Spleen (tissue), 11 donors: ENCODE measurements around the gene PROSER3. TPM values are rescaled to one million over a fixed set of nuclear protein-coding genes. Genes with fewer than 3 reads are reported as not detected.

Experiments
- DNase-seq: peaks from one replicate; pipeline ENCODE4 v3.0.0-alpha.2; 2020
- H3K27ac ChIP-seq, 8 donors: fragments of 200-600 bp; sonication (generic) in 7 of 8; 1 replicate in 4 of 8; 2 replicates in 4 of 8; pipeline versions ENCODE4 v1.5.0 to v1.8.0; 2016 to 2021; ENCODE audit warnings: inconsistent platforms in 4 of 8, mild to moderate bottlenecking in 4 of 8, moderate library complexity in 1 of 8
- H3K27me3 ChIP-seq, 7 donors: fragments of 200-600 bp; sonication (generic) in 6 of 7; replicated peaks in 1 of 7; 1 replicate in 4 of 7; 2 replicates in 3 of 7; pipeline versions ENCODE4 v1.5.0 to v1.8.0; 2016 to 2021; ENCODE audit warnings: inconsistent platforms in 3 of 7, mild to moderate bottlenecking in 1 of 7
- H3K36me3 ChIP-seq, 6 donors: fragments of 200-600 bp; sonication (generic) in 5 of 6; 1 replicate in 4 of 6; 2 replicates in 2 of 6; pipeline versions ENCODE4 v1.5.0 to v1.8.0; 2016 to 2021; ENCODE audit warnings: inconsistent platforms in 2 of 6
- H3K4me1 ChIP-seq, 6 donors: fragments of 200-600 bp; sonication (generic) in 5 of 6; 1 replicate in 3 of 6; 2 replicates in 3 of 6; pipeline versions ENCODE4 v1.5.0 to v1.8.0; 2016 to 2021; ENCODE audit warnings: inconsistent platforms in 3 of 6
- H3K4me3 ChIP-seq, 8 donors: fragments of 200-600 bp; sonication (generic) in 7 of 8; 1 replicate in 4 of 8; 2 replicates in 4 of 8; pipeline versions ENCODE4 v1.5.0 to v1.8.0; 2016 to 2021; ENCODE audit warnings: inconsistent platforms in 4 of 8, mild to moderate bottlenecking in 4 of 8, moderate library complexity in 2 of 8
- H3K9me3 ChIP-seq, 8 donors: fragments of 200-600 bp; sonication (generic) in 7 of 8; 1 replicate in 4 of 8; 2 replicates in 4 of 8; pipeline versions ENCODE4 v1.5.0 to v1.8.0; 2016 to 2021; ENCODE audit warnings: inconsistent platforms in 4 of 8
- CTCF ChIP-seq, 11 experiments: fragments of 200-600 bp in 7 of 11; fragments of 450-650 bp in 4 of 11; sonication (generic) in 4 of 11; IDR thresholded peaks in 8 of 11; conservative IDR thresholded peaks in 3 of 11; 1 replicate in 7 of 11; 2 replicates in 4 of 11; pipeline versions ENCODE4 v1.4.0 to v1.8.0; 2016 to 2021; ENCODE audit warnings: antibody characterized with exemption in 11 of 11, inconsistent platforms in 4 of 11, mild to moderate bottlenecking in 1 of 11
- POLR2A ChIP-seq, 3 donors: fragments of 450-650 bp; IDR thresholded peaks; one replicate each; pipeline ENCODE4 v1.5.1; 2017; ENCODE audit warnings: antibody characterized with exemption in 3 of 3, mild to moderate bottlenecking in 1 of 3
- POLR2AphosphoS5 ChIP-seq, 3 donors: sonication (generic); formaldehyde crosslinking; IDR thresholded peaks; one replicate each; pipeline ENCODE4 v1.5.1; 2017; ENCODE audit warnings: antibody characterized with exemption in 3 of 3
- WGBS, 5 donors: extraction: QIAGEN DNeasy Blood & Tissue Kit in 3 of 5; methylation state at CpG; one replicate each; pipeline versions ENCODE4 v1.1.5 to v1.1.7; 2013 to 2018; 5-methylcytosine and 5-hydroxymethylcytosine counted together
- intact Hi-C: fragments of 100-400 bp; cut with DNase I; formaldehyde crosslinking; loops from one replicate; pipeline ENCODE4 v1.15.0; 2023; ENCODE audit warnings: low total_unique reads
- polyA plus RNA-seq, 3 donors: library from polyadenylated mRNA; stranded (reverse); fragments of 200-250 nt; gene quantifications; one replicate each; pipeline ENCODE4 v1.2.1, GENCODE V29; 2013
- total RNA-seq, 7 donors: library from RNA; depleted of rRNA in 3 of 7; stranded (reverse); fragments of >200 nt in 3 of 7; fragmentation: NEBNext Ultra II Directional in 4 of 7; extraction: Animal tissue kit (Norgen Biotek cat#: 25700) in 4 of 7; gene quantifications; one replicate each; pipeline versions ENCODE4 v1.1.0 to v1.2.1, GENCODE V29; 2016 to 2021
- donor health status: healthy with polysubstance abuse.
- donor health status: DM: no; HTN: no; CAD: no; lungs with moderate emphysema.
- donor health status: DM: no; HTN: no; CAD: no.
- donor health status: Bipolar disorder and iron deficiency.
- donor health status: healthy.
- donor health status: DM: no; HTN: no; CAD: no.
- donor health status: DM: yes; HTN: yes; CAD: no.

Gene PROSER3
- total and polyA plus RNA-seq, 10 donors, result 2.0 to 25.2 (median 14.8) TPM

GRCh38 chr19:35812220-35813042 lies 54.5 kb downstream of the PROSER3 start, which contains the start of gene PRODH2:
PRODH2 (minus strand) TSS chr19:35812845; CDS start chr19:35812805, 40 bp downstream.
- H3K4me1 ChIP-seq, result peaks cover 0 to 4% (median 0%) of the 10 kb centered on the region in 6 donors
- peaks cover 0 to 67% (median 0%) of the 10 kb centered on the region in 7 donors for H3K27me3 ChIP-seq
- TF ChIP-seq POLR2A (IDR thresholded peaks at IDR 0.05) (no peak), CTCF (IDR thresholded peaks at IDR 0.05 in 8 of 11, conservative IDR thresholded peaks at IDR 0.05 in 3 of 11) (no peak), POLR2AphosphoS5 (IDR thresholded peaks at IDR 0.05) (no peak)

GRCh38 chr19:35813043-35813890 lies 55.3 kb downstream of the PROSER3 start:
- Histone ChIP-seq H3K4me3 (no peak overlapping the region), H3K9me3 (no peaks in the 10 kb centered on the region), H3K36me3 (no peaks in the 10 kb centered on the region), H3K27ac (no peak overlapping the region), H3K4me1 (peaks cover 0 to 3% (median 0%) of the 10 kb centered on the region in 6 donors), H3K27me3 (peaks cover 0 to 76% (median 0%) of the 10 kb centered on the region in 7 donors)
- no peak for DNase-seq
- intact Hi-C loops, result no loop called here
- WGBS, 5 donors, result 85 to 91% (median 88%) methylated on average over 11 of the region's 11 CpGs
- no peak for TF ChIP-seq POLR2A (IDR thresholded peaks at IDR 0.05)
- no peak for TF ChIP-seq POLR2AphosphoS5 (IDR thresholded peaks at IDR 0.05)
- TF ChIP-seq CTCF (IDR thresholded peaks at IDR 0.05 in 8 of 11, conservative IDR thresholded peaks at IDR 0.05 in 3 of 11), result no peak

More at GRCh38 chr19:35812220-35813042, 54.5 kb downstream of the PROSER3 start, which contains the start of gene PRODH2:
- 72 to 88% (median 76%) methylated on average over 15 to 26 of the region's 26 CpGs for WGBS, 5 donors
- Histone ChIP-seq H3K36me3 (no peaks in the 10 kb centered on the region), H3K27ac (no peak within 1 kb of the TSS), H3K9me3 (no peaks in the 10 kb centered on the region), H3K4me3 (no peak within 1 kb of the TSS)
- intact Hi-C loops, result no loop called here
- DNase-seq, result no peak

GRCh38 chr19:35816262-35816661 lies 58.3 kb downstream of the PROSER3 start:
- Histone ChIP-seq H3K36me3 (no peaks in the 10 kb centered on the region), H3K9me3 (no peaks in the 10 kb centered on the region), H3K4me1 (no peaks in the 10 kb centered on the region), H3K4me3 (no peak overlapping the region), H3K27ac (no peak overlapping the region), H3K27me3 (peaks cover 0 to 84% (median 0%) of the 10 kb centered on the region in 7 donors)
- DNase-seq, result no peak
- intact Hi-C loops, result no loop called here
- no peak for TF ChIP-seq POLR2AphosphoS5 (IDR thresholded peaks at IDR 0.05)
- no peak for TF ChIP-seq CTCF (IDR thresholded peaks at IDR 0.05 in 8 of 11, conservative IDR thresholded peaks at IDR 0.05 in 3 of 11)
- no peak for TF ChIP-seq POLR2A (IDR thresholded peaks at IDR 0.05)
- WGBS, 5 donors, result 30 to 44% (median 36%) methylated on average over 6 of the region's 6 CpGs
